CD4-positive, alpha-beta memory T cell (primary cell): ENCODE results near the gene ZRANB1. TPM values are rescaled to one million over a fixed set of nuclear protein-coding genes. Genes with fewer than 3 reads are reported as not detected.

Experiments
- CTCF ChIA-PET: fragments of 350-600 bp; sonication (Branson Sonifier 250); formaldehyde crosslinking; loops from one replicate; lab custom pipeline; 2021; ENCODE audit warnings: inconsistent platforms; ENCODE audit not compliant: partially characterized antibody; lab: Charles Lee
- POLR2A ChIA-PET: fragments of 350-600 bp; sonication (Branson Sonifier 250); formaldehyde crosslinking; loops from one replicate; lab custom pipeline; 2021; ENCODE audit not compliant: partially characterized antibody; lab: Charles Lee
- DNase-seq, 5 donors: peaks; one replicate each; pipeline versions ENCODE4 v3.0.0 to v3.0.0-alpha.2; 2020 to 2022; ENCODE audit warnings: mixed read lengths in 1 of 5
- H3K27ac ChIP-seq: one replicate; pipeline ENCODE4 v1.7.0; 2013; ENCODE audit warnings: low read depth, low read length
- H3K27me3 ChIP-seq: 2 replicates; pipeline ENCODE4 v1.7.0; 2013; ENCODE audit warnings: mild to moderate bottlenecking, low read length, moderate library complexity; ENCODE audit not compliant: insufficient read depth
- H3K36me3 ChIP-seq: 2 replicates; pipeline ENCODE4 v1.7.0; 2013; ENCODE audit warnings: mild to moderate bottlenecking, low read length, moderate library complexity; ENCODE audit not compliant: insufficient read depth
- H3K4me1 ChIP-seq: 2 replicates; pipeline ENCODE4 v1.7.0; 2013; ENCODE audit warnings: mild to moderate bottlenecking, low read length, moderate library complexity; ENCODE audit not compliant: insufficient read depth
- H3K4me3 ChIP-seq, 2 donors: one replicate each; pipeline ENCODE4 v1.7.0; 2013; ENCODE audit warnings: low read length in 2 of 2, mild to moderate bottlenecking in 1 of 2
- H3K9me3 ChIP-seq, 2 donors: one replicate each; pipeline ENCODE4 v1.7.0; 2013; ENCODE audit warnings: low read length in 2 of 2, control low read depth in 1 of 2; ENCODE audit not compliant: control insufficient read depth in 1 of 2
- H3K27ac Mint-ChIP-seq, 7 donors: one replicate each; pipeline ENCODE4 v1.8.0; 2020 to 2021; ENCODE audit warnings: mixed read lengths in 7 of 7, mild to moderate bottlenecking in 6 of 7, inconsistent platforms in 3 of 7, moderate library complexity in 3 of 7
- H3K27me3 Mint-ChIP-seq, 2 donors: one replicate each; pipeline ENCODE4 v1.8.0; 2020 to 2021; ENCODE audit warnings: mixed read lengths in 2 of 2
- H3K36me3 Mint-ChIP-seq, 2 donors: one replicate each; pipeline ENCODE4 v1.8.0; 2020 to 2021; ENCODE audit warnings: mixed read lengths in 2 of 2, inconsistent platforms in 1 of 2, mild to moderate bottlenecking in 1 of 2
- H3K4me1 Mint-ChIP-seq, 4 donors: one replicate each; pipeline ENCODE4 v1.8.0; 2020 to 2021; ENCODE audit warnings: mixed read lengths in 4 of 4, mild to moderate bottlenecking in 1 of 4
- H3K4me3 Mint-ChIP-seq, 8 donors: one replicate each; pipeline ENCODE4 v1.8.0; 2020 to 2021; ENCODE audit warnings: mixed read lengths in 8 of 8, mild to moderate bottlenecking in 7 of 8, moderate library complexity in 6 of 8, inconsistent platforms in 3 of 8
- H3K9me3 Mint-ChIP-seq, 8 donors: one replicate each; pipeline ENCODE4 v1.8.0; 2020 to 2021; ENCODE audit warnings: mixed read lengths in 8 of 8, mild to moderate bottlenecking in 5 of 8, inconsistent platforms in 3 of 8, moderate library complexity in 1 of 8
- intact Hi-C: fragments of 100-400 bp; cut with micrococcal nuclease; formaldehyde crosslinking; loops from one replicate; pipeline ENCODE4 v1.15.1; 2023
- polyA plus RNA-seq, 2 donors: library from polyadenylated mRNA; unstranded; fragments of 300-500 nt; fragmentation: Illumina TruSeq; gene quantifications; one replicate each; pipeline ENCODE4 v1.2.3, GENCODE V29; 2021
- total RNA-seq, 2 experiments: library from RNA; stranded (reverse); gene quantifications; one replicate each; pipeline ENCODE4 v1.2.3, GENCODE V29; 2021

ZRANB1 gene
- total and polyA plus RNA-seq, 4 experiments from 2014 or later = 6.2 to 23.8 (median 16.4) TPM

GRCh38 chr10:125022671-125023070 is 80.7 kb downstream of the ZRANB1 start:
- Histone ChIP-seq H3K9me3 (no peaks in the 10 kb centered on the region), H3K27me3 (no peaks in the 10 kb centered on the region), H3K4me3 (no peak overlapping the region), H3K4me1 (no peaks in the 10 kb centered on the region), H3K27ac (no peak overlapping the region), H3K36me3 (no peaks in the 10 kb centered on the region)
- Mint-ChIP-seq H3K36me3 (no peaks in the 10 kb centered on the region), H3K27ac (no peak overlapping the region), H3K9me3 (peaks cover 0 to 3% (median 0%) of the 10 kb centered on the region in 8 donors), H3K4me3 (no peak overlapping the region), H3K4me1 (peaks cover 0 to 1% (median 0%) of the 10 kb centered on the region in 4 donors), H3K27me3 (peaks cover 4 to 6% of the 10 kb centered on the region in 2 donors)
- POLR2A ChIA-PET = no interaction called here
- intact Hi-C loops = no loop called here
- no peak for DNase-seq
- CTCF ChIA-PET = no interaction called here

DNA sequence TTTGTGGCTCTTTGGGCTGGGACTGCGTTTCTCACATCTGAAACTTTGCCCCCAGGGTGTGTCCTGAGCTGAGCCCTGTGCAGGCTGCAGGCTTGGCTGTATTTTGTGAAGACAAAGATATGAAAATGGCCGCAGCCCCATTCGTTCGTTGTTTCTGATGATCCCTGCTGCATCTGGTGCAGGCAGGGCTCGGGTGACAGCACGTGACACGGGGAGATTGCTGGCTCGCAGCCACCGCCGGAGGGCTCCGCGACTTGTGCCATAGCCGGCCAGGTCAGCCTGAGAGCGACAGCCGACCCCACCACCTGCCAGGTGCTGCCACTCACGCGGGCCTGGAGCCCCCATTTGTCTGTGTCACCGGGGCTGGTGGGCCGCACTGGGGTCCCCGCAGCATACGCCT is 81.3 kb downstream of the ZRANB1 start:
- ChIA-PET POLR2A (no interaction called here), CTCF (no interaction called here)
- Mint-ChIP-seq H3K36me3 (no peaks in the 10 kb centered on the region), H3K27me3 (peaks cover 4 to 6% of the 10 kb centered on the region in 2 donors), H3K27ac (no peak overlapping the region), H3K4me1 (peaks cover 0 to 1% (median 0%) of the 10 kb centered on the region in 4 donors), H3K9me3 (peaks cover 0 to 3% (median 0%) of the 10 kb centered on the region in 8 donors), H3K4me3 (no peak overlapping the region)
- Histone ChIP-seq H3K27me3 (no peaks in the 10 kb centered on the region), H3K4me3 (no peak overlapping the region), H3K9me3 (no peaks in the 10 kb centered on the region), H3K36me3 (no peaks in the 10 kb centered on the region), H3K4me1 (no peaks in the 10 kb centered on the region), H3K27ac (no peak overlapping the region)
- DNase-seq = no peak
- intact Hi-C loops = no loop called here

DNA sequence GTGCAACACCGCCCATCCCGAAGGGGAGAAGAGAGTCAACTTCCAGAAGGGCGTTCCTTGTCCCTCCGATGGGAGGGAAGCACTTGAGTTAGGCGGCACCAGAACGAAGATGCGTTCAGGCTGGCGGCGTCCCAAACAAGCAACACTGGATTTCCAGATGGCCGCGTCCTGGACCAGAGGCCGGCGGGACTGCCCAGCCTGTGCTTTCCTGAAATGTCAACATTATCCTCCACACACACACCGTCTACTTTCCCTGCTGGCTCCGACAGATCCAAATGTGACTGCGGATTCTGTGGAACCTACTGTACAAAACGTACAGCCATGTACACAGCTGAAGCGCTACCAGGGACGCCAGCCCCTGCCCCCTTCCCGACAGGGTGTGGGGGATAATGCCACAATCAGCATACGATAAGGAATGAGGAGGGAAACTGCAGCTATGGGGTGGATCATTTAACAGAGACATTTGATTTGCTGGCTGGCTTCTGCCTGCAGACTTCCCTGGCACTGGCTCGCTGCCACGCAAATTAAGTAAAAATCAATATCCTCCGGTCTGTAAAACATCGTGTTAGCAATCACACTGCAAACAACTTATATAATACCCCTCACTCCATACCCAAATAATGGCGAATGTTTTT is 82.1 kb downstream of the ZRANB1 start:
- POLR2A ChIA-PET = no interaction called here

GRCh38 chr10:125024497-125025234 is 82.7 kb downstream of the ZRANB1 start:
- Histone ChIP-seq H3K27ac (no peak overlapping the region), H3K36me3 (no peaks in the 10 kb centered on the region), H3K27me3 (no peaks in the 10 kb centered on the region), H3K4me1 (no peaks in the 10 kb centered on the region), H3K9me3 (no peaks in the 10 kb centered on the region), H3K4me3 (no peak overlapping the region)
- ChIA-PET CTCF (no interaction called here), POLR2A (no interaction called here)
- intact Hi-C loops = no loop called here
- H3K27ac Mint-ChIP-seq = no peak overlapping the region
- no peaks in the 10 kb centered on the region for H3K9me3 Mint-ChIP-seq
- DNase-seq = no peak
- H3K27me3 Mint-ChIP-seq = peaks cover 4 to 8% of the 10 kb centered on the region in 2 donors
- no peak overlapping the region for H3K4me3 Mint-ChIP-seq
- no peaks in the 10 kb centered on the region for H3K36me3 Mint-ChIP-seq
- H3K4me1 Mint-ChIP-seq = peaks cover 0 to 3% (median 0%) of the 10 kb centered on the region in 4 donors

More for the DNA sequence above, 82.1 kb downstream of the ZRANB1 start:
- no peak overlapping the region for H3K27ac ChIP-seq
- CTCF ChIA-PET = no interaction called here
- peaks cover 0 to 1% (median 0%) of the 10 kb centered on the region in 4 donors for H3K4me1 Mint-ChIP-seq
- H3K36me3 Mint-ChIP-seq = no peaks in the 10 kb centered on the region
- no peaks in the 10 kb centered on the region for H3K4me1 ChIP-seq
- DNase-seq = no peak
- no peak overlapping the region for H3K27ac Mint-ChIP-seq
- peaks cover 0 to 3% (median 0%) of the 10 kb centered on the region in 8 donors for H3K9me3 Mint-ChIP-seq
- no peaks in the 10 kb centered on the region for H3K27me3 ChIP-seq
- H3K27me3 Mint-ChIP-seq = peaks cover 4 to 8% of the 10 kb centered on the region in 2 donors
- H3K9me3 ChIP-seq = no peaks in the 10 kb centered on the region
- no peaks in the 10 kb centered on the region for H3K36me3 ChIP-seq
- intact Hi-C loops = no loop called here
- no peak overlapping the region for H3K4me3 Mint-ChIP-seq
- no peak overlapping the region for H3K4me3 ChIP-seq

DNA sequence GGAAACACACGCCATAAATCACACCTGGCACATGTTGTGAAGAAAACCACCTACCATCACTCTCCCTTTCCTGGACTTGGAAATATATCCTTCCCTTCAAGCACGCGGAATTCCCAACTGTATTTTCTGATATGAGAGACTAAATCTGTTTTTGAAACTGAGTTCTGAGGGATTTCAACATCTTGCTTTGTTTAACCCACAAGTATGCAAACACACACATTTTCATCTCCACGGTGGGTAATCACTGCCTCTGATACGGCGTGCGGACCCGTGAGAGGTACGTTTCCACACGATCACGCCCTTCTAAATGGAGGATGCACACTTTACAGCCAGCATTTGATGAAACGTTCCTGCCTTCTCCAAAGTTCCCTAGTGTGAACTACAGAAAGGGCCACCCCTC is 83.4 kb downstream of the ZRANB1 start:
- DNase-seq = no peak
- H3K4me1 Mint-ChIP-seq = peaks cover 0 to 3% (median 0%) of the 10 kb centered on the region in 4 donors
- H3K4me3 Mint-ChIP-seq = no peak overlapping the region
- H3K27me3 Mint-ChIP-seq = peaks cover 6 to 8% of the 10 kb centered on the region in 2 donors
- Histone ChIP-seq H3K27me3 (no peaks in the 10 kb centered on the region), H3K4me3 (no peak overlapping the region), H3K36me3 (no peaks in the 10 kb centered on the region), H3K9me3 (no peaks in the 10 kb centered on the region), H3K4me1 (no peaks in the 10 kb centered on the region), H3K27ac (no peak overlapping the region)
- no peak overlapping the region for H3K27ac Mint-ChIP-seq
- H3K36me3 Mint-ChIP-seq = no peaks in the 10 kb centered on the region
- POLR2A ChIA-PET = no interaction called here
- CTCF ChIA-PET = no interaction called here
- H3K9me3 Mint-ChIP-seq = no peaks in the 10 kb centered on the region
- intact Hi-C loops = no loop called here

GRCh38 chr10:125026036-125026931 is 84.4 kb downstream of the ZRANB1 start:
- H3K4me3 ChIP-seq = no peak overlapping the region
- no peaks in the 10 kb centered on the region for H3K27me3 ChIP-seq
- H3K27me3 Mint-ChIP-seq = peaks cover 6 to 8% of the 10 kb centered on the region in 2 donors
- H3K4me3 Mint-ChIP-seq = no peak overlapping the region
- ChIA-PET POLR2A (no interaction called here), CTCF (no interaction called here)
- no peaks in the 10 kb centered on the region for H3K4me1 ChIP-seq
- H3K27ac Mint-ChIP-seq = no peak overlapping the region
- intact Hi-C loops = no loop called here
- no peaks in the 10 kb centered on the region for H3K36me3 Mint-ChIP-seq
- H3K9me3 Mint-ChIP-seq = no peaks in the 10 kb centered on the region
- H3K9me3 ChIP-seq = no peaks in the 10 kb centered on the region
- no peaks in the 10 kb centered on the region for H3K36me3 ChIP-seq
- H3K27ac ChIP-seq = no peak overlapping the region
- DNase-seq = no peak
- H3K4me1 Mint-ChIP-seq = peaks cover 0 to 3% (median 0%) of the 10 kb centered on the region in 4 donors
